ENCODE results near the gene RPS6KA2. TPM values are rescaled to one million over a fixed set of nuclear protein-coding genes. Genes with fewer than 3 reads are reported as not detected.
A peak's percentile ranks its signal among the peaks of the same experiment; 100 is the strongest.

RPS6KA2 gene
- total and polyA plus RNA-seq, 2 donors (not counting 1 experiment from before 2014, with no cell fraction given), result 2.2 to 16.0 TPM

- Histone ChIP-seq H3K27ac (ENCODE audit: low read length in 2 of 2) (peak overlapping the region; percentile 59 to 80), H3K79me2 (ENCODE audit: control insufficient read depth, insufficient read depth, low read length) (peaks cover 6% of the 10 kb centered on the region), H2AFZ (ENCODE audit: insufficient read depth, low read depth, low read length, poor library complexity, severe bottlenecking) (peak overlapping the region; percentile 93), H3K4me3 (ENCODE audit: control extremely low read depth in 1 of 5, extremely low read depth in 1 of 5, insufficient read depth in 1 of 5, low read depth in 2 of 5, low read length in 4 of 5) (peak overlapping the region; percentile 30 to 95 (median 83)), H3K9ac (ENCODE audit: low read length) (peak overlapping the region; percentile 90), H3K9me3 (ENCODE audit: control extremely low read depth in 1 of 3, control insufficient read depth in 2 of 3, insufficient read depth in 1 of 3, low read length in 2 of 3) (no peaks in the 10 kb centered on the region), H3K27me3 (replicated peaks in 1 of 4; ENCODE audit: control extremely low read depth in 1 of 4, control insufficient read depth in 3 of 4, insufficient read depth in 4 of 4, low read length in 3 of 4) (no peaks in the 10 kb centered on the region), H3K4me1 (ENCODE audit: control insufficient read depth in 2 of 2, insufficient read depth in 2 of 2, low read length in 2 of 2) (peaks cover 7 to 11% of the 10 kb centered on the region in 2 donors), H3K36me3 (replicated peaks in 1 of 2; ENCODE audit: control extremely low read depth in 1 of 2, control insufficient read depth in 1 of 2, extremely low read depth in 1 of 2, insufficient read depth in 2 of 2, low read length in 1 of 2) (no peaks in the 10 kb centered on the region), H3K4me2 (replicated peaks; ENCODE audit: low read depth, low read length, poor library complexity, severe bottlenecking) (peak overlapping the region; percentile 96), H4K20me1 (ENCODE audit: control insufficient read depth, insufficient read depth, low read length, poor library complexity, severe bottlenecking) (no peaks in the 10 kb centered on the region)
- intact Hi-C loops (cut with micrococcal nuclease), result loop anchor here (1.0 to 10.0 kb wide), 4 partner anchors 18 to 742 kb away; partner anchors contain the start of gene CCR6
- no peaks in the 10 kb centered on the region for H3K27me3 Mint-ChIP-seq
- ChIA-PET POLR2A (no interaction called here), CTCF (no interaction called here)
- ATAC-seq (ENCODE audit: low read depth), result no peak
- DNase-seq, result no peak
- WGBS (ENCODE audit: insufficient coverage), result under 1% methylated on average over 46 of the region's 46 CpGs
- TF ChIP-seq EZH2 (IDR thresholded peaks at IDR 0.05; ENCODE audit: borderline replicate concordance, insufficient read depth, low read depth, low read length, poor library complexity, severe bottlenecking) (no peak), CTCF (IDR thresholded peaks at IDR 0.05) (no peak)
- H3K27ac Mint-ChIP-seq, result peak overlapping the region; percentile 90
- H3K4me3 Mint-ChIP-seq, result peak overlapping the region; percentile 97
- H3K9me3 Mint-ChIP-seq (ENCODE audit: insufficient read depth), result no peaks in the 10 kb centered on the region
- peaks cover 15% of the 10 kb centered on the region for H3K4me1 Mint-ChIP-seq
Measured at GRCh38 chr6:166382500-166382932, 244.5 kb downstream of the RPS6KA2 start.

DNA sequence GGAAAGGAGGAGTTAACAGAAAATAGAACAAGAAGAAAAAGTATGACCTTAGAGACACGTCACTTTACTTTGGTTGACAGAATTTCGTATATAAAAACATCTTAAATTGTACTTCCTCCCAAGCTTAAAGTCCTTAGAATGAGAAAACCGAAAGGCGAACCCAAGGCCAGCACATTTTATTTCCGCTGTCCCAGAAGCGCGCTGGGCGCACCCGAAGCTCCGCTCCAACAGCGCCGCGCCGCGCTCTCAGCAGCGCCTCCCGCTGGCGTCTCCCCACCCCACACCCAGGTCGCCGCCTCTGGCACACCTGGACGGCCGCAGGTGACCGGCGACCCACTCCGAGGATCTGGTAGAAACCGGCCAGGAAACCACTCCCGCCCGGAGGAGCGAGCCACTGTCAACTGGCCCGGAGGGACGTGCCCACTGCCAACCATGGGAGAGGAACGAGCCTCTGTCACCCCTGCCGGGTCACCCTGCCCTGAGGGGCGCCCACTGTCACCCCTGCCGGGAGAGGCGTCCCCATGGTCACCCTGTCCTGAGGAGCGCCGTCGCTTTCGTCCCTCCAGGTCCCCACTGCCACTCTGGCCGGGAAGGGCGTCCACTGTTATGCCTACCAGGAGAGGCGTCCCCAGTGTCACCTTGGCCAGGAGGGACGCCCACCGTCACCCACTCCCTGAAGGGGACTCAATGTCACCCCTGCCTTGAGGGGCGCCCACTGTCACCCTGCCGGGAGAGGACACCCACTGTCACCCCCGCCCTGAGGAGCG is 245.1 kb downstream of the RPS6KA2 start:
- peak; percentile 83 for DNase-seq
- Mint-ChIP-seq H3K4me3 (peak overlapping the region; percentile 97), H3K9me3 (ENCODE audit: insufficient read depth) (no peaks in the 10 kb centered on the region), H3K4me1 (peaks cover 15% of the 10 kb centered on the region), H3K27ac (peak overlapping the region; percentile 90), H3K27me3 (no peaks in the 10 kb centered on the region)
- Histone ChIP-seq H4K20me1 (ENCODE audit: control insufficient read depth, insufficient read depth, low read length, poor library complexity, severe bottlenecking) (no peaks in the 10 kb centered on the region), H3K27me3 (replicated peaks in 1 of 4; ENCODE audit: control extremely low read depth in 1 of 4, control insufficient read depth in 3 of 4, insufficient read depth in 4 of 4, low read length in 3 of 4) (no peaks in the 10 kb centered on the region), H3K4me2 (replicated peaks; ENCODE audit: low read depth, low read length, poor library complexity, severe bottlenecking) (peak overlapping the region; percentile 96), H3K9me3 (ENCODE audit: control extremely low read depth in 1 of 3, control insufficient read depth in 2 of 3, insufficient read depth in 1 of 3, low read length in 2 of 3) (no peaks in the 10 kb centered on the region), H2AFZ (ENCODE audit: insufficient read depth, low read depth, low read length, poor library complexity, severe bottlenecking) (peak overlapping the region; percentile 93), H3K27ac (ENCODE audit: low read length in 2 of 2) (peak overlapping the region; percentile 49 to 80), H3K9ac (ENCODE audit: low read length) (peak overlapping the region; percentile 90), H3K4me1 (ENCODE audit: control insufficient read depth in 2 of 2, insufficient read depth in 2 of 2, low read length in 2 of 2) (peaks cover 7 to 11% of the 10 kb centered on the region in 2 donors), H3K79me2 (ENCODE audit: control insufficient read depth, insufficient read depth, low read length) (peaks cover 6% of the 10 kb centered on the region), H3K36me3 (replicated peaks in 1 of 2; ENCODE audit: control extremely low read depth in 1 of 2, control insufficient read depth in 1 of 2, extremely low read depth in 1 of 2, insufficient read depth in 2 of 2, low read length in 1 of 2) (no peaks in the 10 kb centered on the region), H3K4me3 (ENCODE audit: control extremely low read depth in 1 of 5, extremely low read depth in 1 of 5, insufficient read depth in 1 of 5, low read depth in 2 of 5, low read length in 4 of 5) (peak overlapping the region; percentile 56 to 95 (median 83))
- intact Hi-C loops (cut with micrococcal nuclease), result loop anchor here (1.0 to 10.0 kb wide), 4 partner anchors 19 to 743 kb away; partner anchors contain the start of gene CCR6
- peak; percentile 32 for ATAC-seq (ENCODE audit: low read depth)
- TF ChIP-seq EZH2 (IDR thresholded peaks at IDR 0.05; ENCODE audit: borderline replicate concordance, insufficient read depth, low read depth, low read length, poor library complexity, severe bottlenecking) (no peak), CTCF (IDR thresholded peaks at IDR 0.05) (peak; percentile 92)
- CTCF ChIA-PET, result interaction anchor here (0.6 to 7.2 kb wide), 27 partner anchors 11 to 245 kb away, joined by 3 to 99 read pairs (median 6); partner anchors contain the start of genes RPS6KA2 and SFT2D1
- WGBS (ENCODE audit: insufficient coverage), result under 1% methylated on average over 47 of the region's 49 CpGs
- POLR2A ChIA-PET, result interaction anchor here (1.0 to 1.5 kb wide), 2 partner anchors 39 to 69 kb away, joined by 3 to 5 read pairs; no protein-coding TSS in a partner anchor

Data from B cell (primary cell).